Measurements from ENCODE around the gene PRRT1.
"Not testable (repeated sequence)": the region's sequence is repeated elsewhere in the genome, so short reads cannot be mapped to it uniquely, and the experiment has no call there.

The PRRT1 gene

DNA sequence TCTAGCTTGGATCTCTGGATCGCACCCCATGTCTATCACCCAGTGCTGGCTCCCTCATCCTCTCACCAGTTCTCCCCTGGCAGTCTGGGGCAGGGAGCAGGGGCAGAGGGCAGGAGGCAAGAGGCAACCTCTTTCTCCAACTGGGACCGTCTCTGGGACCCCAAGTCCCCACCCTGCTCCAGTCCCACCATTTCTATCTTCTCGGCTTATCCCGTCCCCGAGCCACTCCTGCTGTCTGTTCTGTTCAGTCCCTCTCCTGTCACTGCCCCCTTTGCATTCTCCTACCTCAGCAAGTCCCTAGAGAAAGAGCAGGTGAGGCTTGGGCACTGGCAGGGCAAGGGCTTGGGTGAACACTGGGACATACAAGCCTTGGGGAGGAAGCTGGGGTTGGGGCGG lies 42.0 kb downstream of the PRRT1 start:
- intact Hi-C loops (cut with DNase I) = no loop called here
- DNase-seq = peak in 1 of 10 donors; percentile 51

DNA sequence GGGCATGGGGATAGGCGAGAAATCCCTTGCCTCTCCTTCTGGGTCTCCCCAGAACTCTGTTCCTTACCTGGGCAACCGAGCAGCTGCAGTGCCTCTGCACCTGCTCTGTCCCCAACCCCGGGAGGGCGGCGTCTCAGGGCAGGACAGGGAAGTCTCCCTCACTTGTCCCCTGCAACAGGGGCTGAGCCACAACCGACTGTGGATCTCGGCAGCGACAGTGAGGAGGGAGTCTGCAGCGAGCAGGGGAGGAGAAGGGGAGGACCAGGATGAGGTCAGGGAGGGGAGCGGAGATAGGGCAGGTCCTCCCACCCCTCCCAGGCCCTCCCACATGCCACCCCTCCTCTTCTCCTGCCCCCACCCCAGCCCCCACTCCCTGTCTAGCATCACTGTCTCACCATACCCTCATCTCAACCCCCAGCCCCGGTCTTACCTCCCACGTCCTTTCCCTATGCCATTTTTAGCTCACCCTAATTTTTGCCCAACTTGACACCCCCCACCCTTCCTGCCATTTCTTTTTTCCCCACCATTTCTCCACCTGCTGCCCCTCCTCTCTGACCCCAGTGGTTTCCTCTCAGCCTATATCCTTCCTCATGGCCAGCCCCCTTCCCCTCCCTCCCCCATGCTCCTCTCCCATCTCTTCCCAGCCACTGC lies 42.5 kb downstream of the PRRT1 start, which contains the start of gene TNXB:
TSS of gene TNXB (minus strand) at position 225 of the 651 bp plus-strand sequence. CDS start 11,140 bp downstream, outside the sequence.
- intact Hi-C loops (cut with DNase I) = no loop called here
- peak in 1 of 10 donors; percentile 74 for DNase-seq

DNA sequence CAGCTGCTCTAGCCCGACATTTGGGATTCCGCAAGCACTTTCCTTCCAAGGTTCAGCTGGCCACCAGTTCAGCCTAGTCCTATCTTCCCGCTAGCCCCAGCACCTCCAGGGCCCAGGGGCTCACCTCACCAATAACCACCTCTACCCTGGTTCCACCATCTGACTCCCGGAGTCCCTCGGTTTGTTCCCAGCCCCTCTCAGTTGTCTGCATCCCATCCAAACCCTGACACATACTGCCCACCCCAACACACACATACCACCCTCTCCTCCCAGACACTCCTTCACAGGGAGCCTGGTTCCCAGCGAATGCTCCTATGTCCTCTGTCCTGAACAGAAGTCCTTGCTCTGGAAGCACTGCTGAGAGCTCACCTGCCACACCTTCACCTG lies 43.0 kb downstream of the PRRT1 start:
- DNase-seq = no peak
- intact Hi-C loops (cut with DNase I) = no loop called here

DNA sequence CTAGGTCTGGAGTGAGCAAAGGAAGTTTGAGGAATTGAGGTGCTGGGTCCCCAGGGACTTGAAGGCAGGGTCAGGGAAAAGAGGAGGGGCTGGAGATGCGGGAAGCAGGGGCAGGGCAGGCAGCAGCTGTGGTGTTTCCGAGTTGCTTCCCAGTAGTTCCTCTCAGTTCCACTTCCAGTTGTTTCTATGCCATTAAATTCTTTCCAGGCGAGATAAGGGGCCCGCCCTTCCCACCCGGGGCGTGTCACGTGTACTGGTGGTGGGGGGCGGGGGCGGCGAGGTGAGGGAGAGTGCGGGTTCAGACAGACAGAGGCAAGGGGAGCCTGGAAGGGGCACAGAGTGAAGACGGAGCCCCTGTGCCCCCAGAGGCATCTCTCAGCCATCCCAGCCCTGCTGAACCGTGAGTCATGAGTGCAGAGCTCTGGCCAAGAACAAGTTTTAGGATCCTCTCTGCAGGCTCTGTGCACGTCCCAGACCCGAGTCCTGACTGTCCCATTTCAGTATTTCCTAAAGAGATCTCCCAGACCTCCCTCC lies 43.6 kb downstream of the PRRT1 start:
- intact Hi-C loops (cut with DNase I) = no loop called here
- no peak for DNase-seq

DNA sequence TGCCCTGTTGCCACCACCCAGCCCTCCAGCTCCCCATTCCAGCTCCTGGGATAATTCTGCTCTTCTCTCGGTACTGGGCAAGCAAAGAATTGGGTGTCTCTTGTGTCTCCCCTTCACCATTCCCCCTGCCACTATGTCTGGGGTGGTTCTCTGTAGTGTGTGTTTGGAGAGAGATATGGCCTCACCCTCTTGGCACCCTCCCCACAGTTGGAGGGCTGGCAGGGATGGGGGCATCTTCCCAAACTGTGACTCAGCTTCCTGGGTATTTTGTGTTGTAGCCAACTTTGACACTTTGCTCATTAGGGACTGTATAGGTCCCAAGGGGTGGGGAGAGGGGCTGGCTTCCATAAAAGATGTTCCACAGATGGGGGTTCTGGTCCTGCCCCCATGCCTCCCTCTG lies 44.3 kb downstream of the PRRT1 start:
- intact Hi-C loops (cut with DNase I) = no loop called here
- DNase-seq = peak in 1 of 10 donors; percentile 18

DNA sequence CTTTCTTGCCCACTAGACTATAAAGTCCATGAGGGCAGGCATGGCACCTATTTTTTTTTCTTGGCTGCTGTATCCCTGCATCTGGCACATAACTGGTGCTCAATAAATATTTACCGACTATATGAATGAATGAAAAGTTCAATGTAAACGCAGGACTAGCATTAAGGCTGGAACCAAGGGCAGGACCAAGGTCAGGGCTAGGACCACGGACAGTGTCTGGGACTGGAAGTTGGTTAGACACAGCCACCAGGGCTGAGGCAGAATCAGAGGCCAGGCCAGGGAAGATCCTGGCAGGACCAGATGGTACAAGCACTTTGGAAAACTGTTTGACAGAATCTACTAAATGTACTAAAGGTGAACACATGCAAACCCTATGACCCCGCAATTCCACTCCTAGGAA lies 46.3 kb downstream of the PRRT1 start:
- no peak for DNase-seq
- intact Hi-C loops (cut with DNase I) = no loop called here

DNA sequence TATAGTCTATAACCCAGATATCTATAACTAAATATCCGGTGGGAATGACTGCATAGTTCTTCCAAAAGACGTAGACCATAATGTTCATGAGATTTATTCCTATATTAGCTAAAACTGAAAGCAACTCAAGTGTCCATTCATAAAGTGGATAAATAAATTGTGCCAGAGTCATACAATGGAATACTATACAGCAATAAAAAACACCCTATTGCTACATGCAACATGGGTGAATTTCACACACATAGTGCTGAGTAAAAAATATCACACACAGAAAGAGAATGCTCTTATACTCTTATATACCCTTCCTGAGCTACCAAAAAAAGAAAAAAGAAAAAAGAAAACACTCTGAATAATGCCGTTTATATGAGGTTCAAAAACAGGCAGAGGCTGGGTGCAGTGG lies 49.5 kb downstream of the PRRT1 start:
- intact Hi-C loops (cut with DNase I) = no loop called here
- no peak for DNase-seq

DNA sequence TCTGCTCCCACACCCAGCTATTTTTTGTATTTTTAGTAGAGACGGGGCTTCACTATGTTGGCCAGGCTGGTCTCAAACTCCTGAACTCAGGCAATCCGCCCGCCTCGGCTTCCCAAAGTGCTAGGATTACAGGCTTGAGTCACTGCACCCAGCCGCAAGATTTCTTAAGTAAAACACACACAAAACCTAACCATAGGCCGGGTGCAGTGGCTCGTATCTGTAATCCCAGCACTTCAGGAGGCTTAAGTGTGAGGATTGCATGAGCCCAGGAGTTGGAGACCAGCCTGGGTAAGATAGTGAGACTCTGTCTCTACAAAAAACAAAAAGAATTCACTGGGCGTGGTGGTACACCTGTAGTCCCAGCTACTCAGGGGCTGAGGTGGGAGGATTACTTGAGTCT lies 51.5 kb downstream of the PRRT1 start:
- intact Hi-C loops (cut with DNase I); DNase-seq: not testable (repeated sequence)

Measured in posterior cingulate gyrus (tissue), 11 donors.